Gastroesophageal sphincter (tissue), 3 donors: Measurements from ENCODE around the gene ESPNL.

Experiments
- EP300 ChIP-seq: sonication (generic); formaldehyde crosslinking; IDR thresholded peaks from one replicate; pipeline ENCODE4 v1.6.1; 2017; ENCODE audit warnings: antibody characterized with exemption, mild to moderate bottlenecking
- POLR2A ChIP-seq, 2 donors: fragments of 450-650 bp; IDR thresholded peaks; one replicate each; pipeline ENCODE4 v1.6.1; 2017; ENCODE audit warnings: antibody characterized with exemption in 2 of 2, mild to moderate bottlenecking in 2 of 2, moderate library complexity in 1 of 2
- POLR2AphosphoS5 ChIP-seq: sonication (generic); formaldehyde crosslinking; IDR thresholded peaks from one replicate; pipeline ENCODE4 v1.6.1; 2017; ENCODE audit warnings: antibody characterized with exemption
- TF ChIP-seq, protein P1 (sequence below), 4 experiments: fragments of 200-600 bp in 2 of 4; fragments of 450-650 bp in 2 of 4; sonication (generic) in 1 of 4; IDR thresholded peaks; one replicate each; pipeline ENCODE4 v1.5.1; 2017 to 2019; ENCODE audit warnings: antibody characterized with exemption in 4 of 4, mild to moderate bottlenecking in 2 of 4, moderate library complexity in 2 of 4

DNA sequence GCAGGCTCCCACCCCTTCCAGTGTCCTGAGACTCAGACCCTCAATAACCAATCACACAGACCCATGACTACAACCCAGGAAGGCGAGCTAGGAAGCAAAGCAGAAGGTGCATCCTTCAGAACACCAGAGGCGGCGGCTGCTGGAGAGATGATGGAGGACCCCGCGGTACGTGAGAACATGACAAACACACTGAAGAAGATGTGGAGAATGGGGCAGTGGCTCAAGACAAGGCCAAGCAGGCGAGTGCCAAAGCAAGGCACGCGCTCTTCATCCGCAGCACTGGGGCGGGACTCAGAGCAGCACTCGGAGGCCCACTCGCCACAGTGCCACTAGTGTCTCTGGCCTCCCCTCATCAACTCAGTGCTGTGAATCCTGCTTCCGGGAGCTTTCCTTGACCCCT is 72.3 kb downstream of the ESPNL start:
- TF ChIP-seq, protein P1, sequence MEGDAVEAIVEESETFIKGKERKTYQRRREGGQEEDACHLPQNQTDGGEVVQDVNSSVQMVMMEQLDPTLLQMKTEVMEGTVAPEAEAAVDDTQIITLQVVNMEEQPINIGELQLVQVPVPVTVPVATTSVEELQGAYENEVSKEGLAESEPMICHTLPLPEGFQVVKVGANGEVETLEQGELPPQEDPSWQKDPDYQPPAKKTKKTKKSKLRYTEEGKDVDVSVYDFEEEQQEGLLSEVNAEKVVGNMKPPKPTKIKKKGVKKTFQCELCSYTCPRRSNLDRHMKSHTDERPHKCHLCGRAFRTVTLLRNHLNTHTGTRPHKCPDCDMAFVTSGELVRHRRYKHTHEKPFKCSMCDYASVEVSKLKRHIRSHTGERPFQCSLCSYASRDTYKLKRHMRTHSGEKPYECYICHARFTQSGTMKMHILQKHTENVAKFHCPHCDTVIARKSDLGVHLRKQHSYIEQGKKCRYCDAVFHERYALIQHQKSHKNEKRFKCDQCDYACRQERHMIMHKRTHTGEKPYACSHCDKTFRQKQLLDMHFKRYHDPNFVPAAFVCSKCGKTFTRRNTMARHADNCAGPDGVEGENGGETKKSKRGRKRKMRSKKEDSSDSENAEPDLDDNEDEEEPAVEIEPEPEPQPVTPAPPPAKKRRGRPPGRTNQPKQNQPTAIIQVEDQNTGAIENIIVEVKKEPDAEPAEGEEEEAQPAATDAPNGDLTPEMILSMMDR (IDR thresholded peaks at IDR 0.05), result no peak
- TF ChIP-seq POLR2A (IDR thresholded peaks at IDR 0.05) (no peak), POLR2AphosphoS5 (no peak), EP300 (no peak)
